Measurements from ENCODE around the gene ALOX15.
"Not testable (repeated sequence)": the region's sequence is repeated elsewhere in the genome, so short reads cannot be mapped to it uniquely, and the experiment has no call there.

ALOX15 gene

DNA sequence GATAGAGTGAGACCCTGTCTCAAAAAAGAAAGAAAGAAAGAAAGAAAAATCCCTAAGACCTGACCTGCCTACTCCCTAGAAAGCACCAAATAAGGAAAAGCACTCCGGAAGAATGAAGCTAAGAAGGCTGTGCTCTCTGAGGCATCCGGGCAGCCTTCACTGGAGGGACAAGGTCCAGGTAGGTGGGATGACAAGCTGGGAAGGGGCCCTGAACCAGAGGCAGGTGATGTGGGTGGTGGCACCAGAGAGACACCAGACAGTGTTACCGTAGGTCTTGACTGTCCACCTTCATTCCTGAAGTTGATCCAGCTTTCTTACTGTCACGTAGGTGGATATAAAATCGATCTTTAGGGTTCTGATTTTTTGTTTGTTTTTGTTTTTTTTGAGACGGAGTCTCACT is 30.8 kb downstream of the ALOX15 start:
- no peak for FAIRE-seq

GRCh38 chr17:4610162-4610561 is 31.3 kb downstream of the ALOX15 start:
- no peak for FAIRE-seq

- FAIRE-seq, result no peak
Measured at GRCh38 chr17:4609761-4610160, 31.7 kb downstream of the ALOX15 start.

DNA sequence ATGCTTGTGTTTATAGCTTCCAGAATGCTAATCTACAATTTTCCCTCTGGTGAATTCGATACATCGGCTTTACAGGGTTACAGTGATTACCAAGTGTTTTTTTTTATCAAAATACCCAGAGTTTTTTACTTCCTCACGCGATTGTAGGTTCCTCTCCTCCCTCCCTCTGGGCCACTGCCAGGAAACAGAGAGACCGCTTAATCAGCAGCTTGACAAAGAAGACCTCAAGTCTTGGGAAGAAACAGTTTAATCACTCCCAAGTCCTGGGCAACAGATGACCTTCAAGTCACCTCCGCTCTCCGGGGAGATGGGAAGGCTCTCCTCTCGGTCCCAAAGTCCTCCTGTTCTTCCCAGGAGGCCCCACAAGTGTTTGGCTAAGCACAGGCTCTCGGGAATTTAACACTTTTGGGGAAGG is 33.7 kb downstream of the ALOX15 start:
- FAIRE-seq, result no peak

- no peak for FAIRE-seq
Measured at GRCh38 chr17:4607261-4607741, 34.2 kb downstream of the ALOX15 start.

DNA sequence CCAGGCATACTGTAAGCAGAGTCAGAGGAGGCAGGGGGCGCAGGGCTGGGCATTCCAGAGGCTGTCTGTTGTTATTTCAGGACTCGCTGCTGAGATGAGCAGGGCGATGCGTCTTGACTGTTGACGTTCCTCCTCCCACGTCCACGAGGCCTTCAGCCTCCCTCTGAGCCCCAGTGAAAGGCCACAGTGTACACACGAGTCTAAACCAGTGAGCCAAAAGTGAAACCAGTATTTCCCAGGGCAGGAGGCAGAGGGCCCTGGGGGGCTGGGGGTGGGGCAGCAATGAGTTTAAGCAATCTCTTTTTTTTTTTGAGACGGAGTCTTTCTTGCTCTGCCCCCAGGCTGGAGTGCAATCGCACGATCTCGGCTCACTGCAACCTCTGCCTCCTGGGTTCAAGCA is 35.7 kb downstream of the ALOX15 start:
- no peak for FAIRE-seq

- FAIRE-seq, result not testable (repeated sequence)
Measured at GRCh38 chr17:4604736-4605135, 36.7 kb downstream of the ALOX15 start.

DNA sequence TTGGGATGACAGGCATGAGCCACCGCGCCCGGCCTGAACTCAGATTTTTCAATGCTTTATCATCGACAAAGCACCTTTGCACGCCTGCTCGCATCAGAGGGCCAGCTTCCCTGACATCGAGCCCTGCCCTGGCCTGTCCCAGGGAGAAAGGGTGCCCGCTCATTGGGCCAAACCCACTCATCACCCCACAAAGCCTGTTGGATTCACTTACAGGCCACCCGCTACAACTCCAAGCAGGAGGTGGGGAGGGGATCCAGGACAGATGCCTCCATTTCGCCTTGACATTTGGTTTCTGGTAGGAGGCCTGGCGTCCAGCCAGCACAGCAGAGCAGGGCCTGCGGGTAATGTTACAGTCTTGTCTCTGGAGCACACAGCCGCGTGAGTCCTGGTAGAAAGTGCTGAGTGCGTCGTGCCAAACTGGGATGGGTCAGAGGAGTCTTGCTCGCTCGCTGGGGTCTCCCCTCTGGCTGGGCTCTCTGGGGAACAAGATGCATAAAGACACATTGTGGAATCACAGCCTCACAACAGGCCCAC is 37.3 kb downstream of the ALOX15 start:
- FAIRE-seq, result no peak

DNA sequence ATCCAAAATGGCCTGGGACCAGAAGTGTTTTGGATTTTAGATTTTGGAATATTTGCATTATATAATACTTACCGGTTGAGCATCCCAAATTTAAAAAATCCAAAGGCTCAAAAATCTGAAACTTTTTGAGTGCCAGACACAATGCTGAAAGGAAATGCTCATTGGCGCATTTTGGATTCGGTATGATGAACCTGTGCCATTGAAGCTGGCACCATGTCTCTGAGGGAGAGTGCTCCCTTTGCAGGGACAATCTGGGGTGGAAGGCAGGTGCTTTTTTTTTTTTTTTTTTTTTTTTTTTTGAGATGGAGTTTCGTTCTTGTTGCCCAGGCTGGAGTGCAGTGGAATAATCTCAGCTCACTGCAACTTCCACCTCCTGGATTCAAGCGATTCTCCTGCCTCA is 39.4 kb downstream of the ALOX15 start:
- no peak for FAIRE-seq

DNA sequence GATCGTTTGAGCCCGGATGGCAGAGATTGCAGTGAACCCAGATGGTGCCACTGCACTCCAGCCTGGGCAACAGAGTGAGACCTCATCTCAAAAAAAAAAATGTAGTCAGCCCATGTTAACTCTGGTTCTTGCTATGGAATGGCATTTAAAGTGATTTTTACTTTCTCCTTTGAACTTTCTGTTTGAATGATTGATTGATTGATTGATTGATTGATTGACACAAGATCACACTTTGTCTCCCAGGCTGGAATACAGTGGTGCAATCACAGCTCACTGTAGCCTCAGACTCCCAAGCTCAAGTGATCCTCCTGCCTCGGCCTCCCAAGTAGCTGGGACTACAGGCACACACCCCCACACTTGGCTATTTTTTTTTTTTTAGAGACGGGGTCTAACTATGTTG is 40.2 kb downstream of the ALOX15 start:
- no peak for FAIRE-seq

GRCh38 chr17:4600563-4600962 is 40.9 kb downstream of the ALOX15 start:
- FAIRE-seq, result no peak

GRCh38 chr17:4599505-4600281 is 41.8 kb downstream of the ALOX15 start:
- no peak for FAIRE-seq

- no peak for FAIRE-seq
Measured at GRCh38 chr17:4598776-4599504, 42.5 kb downstream of the ALOX15 start.

- FAIRE-seq, result no peak
Measured at GRCh38 chr17:4597975-4598374, 43.5 kb downstream of the ALOX15 start.

- no peak for FAIRE-seq
Measured at GRCh38 chr17:4596636-4597380, 44.7 kb downstream of the ALOX15 start.

- not testable (repeated sequence) for FAIRE-seq
Measured at GRCh38 chr17:4595685-4596342, 45.7 kb downstream of the ALOX15 start.

GRCh38 chr17:4594931-4595684 is 46.4 kb downstream of the ALOX15 start:
- no peak for FAIRE-seq

DNA sequence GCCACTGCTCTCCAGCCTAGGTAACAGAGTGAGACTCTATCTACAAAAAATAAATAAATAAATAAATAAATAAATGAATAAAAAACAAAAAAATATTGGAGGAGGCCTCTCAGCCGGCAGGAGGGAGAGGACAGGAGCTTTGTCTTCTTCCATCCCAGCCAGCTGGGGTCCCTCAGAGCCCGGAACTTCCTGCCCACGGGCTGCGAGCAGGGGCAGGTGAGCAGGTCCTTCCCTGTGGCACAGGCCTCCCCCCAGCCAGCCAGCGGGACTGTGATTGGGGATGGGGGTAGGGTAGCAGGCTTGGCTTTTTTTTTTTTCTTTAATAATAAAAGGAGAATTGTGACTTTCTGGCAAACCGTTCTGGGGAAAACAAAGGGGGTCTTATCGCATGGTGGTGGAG is 47.1 kb downstream of the ALOX15 start:
- FAIRE-seq, result no peak

GRCh38 chr17:4593021-4593421 is 48.5 kb downstream of the ALOX15 start:
- FAIRE-seq, result no peak

DNA sequence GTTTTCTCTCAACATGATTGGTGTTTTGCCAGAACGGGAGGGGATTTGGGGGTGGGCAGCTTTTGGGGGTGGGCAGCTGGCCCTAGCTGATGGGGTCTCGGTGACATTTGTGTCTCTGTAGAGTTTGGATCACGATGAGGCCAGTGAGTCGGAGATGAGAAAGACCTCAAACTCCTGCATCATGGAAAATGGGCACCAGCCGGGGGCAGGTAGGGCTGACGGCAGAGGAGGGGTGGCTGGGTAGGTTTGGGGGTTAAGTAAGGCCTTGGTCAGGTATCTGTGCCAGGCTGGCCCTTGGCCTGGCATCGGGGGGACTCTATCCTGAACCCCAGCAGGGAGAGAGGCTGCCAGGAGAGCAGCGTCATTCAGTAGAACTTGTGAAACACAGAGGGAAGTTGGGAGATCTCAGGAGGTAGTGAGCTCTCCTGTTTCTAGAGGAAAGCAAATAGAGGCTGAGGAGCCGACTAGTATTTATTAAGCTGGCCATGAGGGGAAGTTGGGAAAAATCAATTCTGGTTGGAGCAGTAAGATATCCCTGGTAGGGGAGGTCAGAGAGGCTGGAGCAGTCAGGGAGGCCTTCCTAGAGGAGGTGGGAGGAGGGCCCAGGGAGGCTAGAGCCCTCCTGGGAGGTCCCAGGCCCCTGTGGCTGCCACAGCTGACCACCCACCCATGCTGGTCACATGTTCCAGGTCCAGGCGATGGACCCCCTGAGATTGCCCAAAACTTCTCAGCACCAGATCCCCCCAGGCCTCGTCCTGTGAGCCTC is 49.1 kb downstream of the ALOX15 start:
- no peak for FAIRE-seq

GRCh38 chr17:4591529-4591928 is 49.9 kb downstream of the ALOX15 start:
- FAIRE-seq, result no peak
